Spleen (tissue), 7 donors: ENCODE measurements around the gene SCN4A.

ENCODE experiments used
- CTCF ChIP-seq, 11 experiments: fragments of 200-600 bp in 7 of 11; fragments of 450-650 bp in 4 of 11; sonication (generic) in 4 of 11; IDR thresholded peaks in 8 of 11; conservative IDR thresholded peaks in 3 of 11; 1 replicate in 7 of 11; 2 replicates in 4 of 11; pipeline versions ENCODE4 v1.4.0 to v1.8.0; 2016 to 2021; ENCODE audit warnings: antibody characterized with exemption in 11 of 11, inconsistent platforms in 4 of 11, mild to moderate bottlenecking in 1 of 11
- POLR2AphosphoS5 ChIP-seq, 3 donors: sonication (generic); formaldehyde crosslinking; IDR thresholded peaks; one replicate each; pipeline ENCODE4 v1.5.1; 2017; ENCODE audit warnings: antibody characterized with exemption in 3 of 3
- donor health status: DM: no; HTN: no; CAD: no; lungs with moderate emphysema.
- donor health status: DM: no; HTN: no; CAD: no.
- donor health status: DM: no; HTN: no; CAD: no.

DNA sequence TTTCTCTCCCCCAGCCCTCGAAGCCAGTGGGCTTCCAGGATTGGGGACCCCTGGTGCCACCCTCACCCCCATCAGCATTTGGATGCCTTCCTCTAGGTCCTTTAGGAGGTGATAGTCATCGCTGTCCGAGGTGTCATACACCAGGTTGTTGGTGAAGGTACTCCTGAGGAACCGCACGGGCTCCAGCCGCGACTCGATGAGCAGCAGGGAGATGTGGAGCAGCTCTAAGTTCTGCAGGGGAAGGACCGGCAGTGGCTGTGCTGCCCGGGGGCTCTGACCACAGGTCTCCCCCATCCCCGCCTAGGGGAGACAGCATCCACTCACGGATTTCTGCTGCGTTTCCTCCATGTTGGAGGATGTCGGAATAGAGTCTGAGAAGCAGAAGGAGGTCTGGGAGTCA, 62.6 kb downstream of the SCN4A start:
- no peak for TF ChIP-seq CTCF (IDR thresholded peaks at IDR 0.05 in 8 of 11, conservative IDR thresholded peaks at IDR 0.05 in 3 of 11)
- TF ChIP-seq POLR2AphosphoS5 (IDR thresholded peaks at IDR 0.05): no peak
